ENCODE data around the gene ZNF804A. TPM values are rescaled to one million over a fixed set of nuclear protein-coding genes. Genes with fewer than 3 reads are reported as not detected.

The ZNF804A gene
- polyA plus RNA-seq, 3 donors: 0.83 to 3.7 (median 1.8) TPM

DNA sequence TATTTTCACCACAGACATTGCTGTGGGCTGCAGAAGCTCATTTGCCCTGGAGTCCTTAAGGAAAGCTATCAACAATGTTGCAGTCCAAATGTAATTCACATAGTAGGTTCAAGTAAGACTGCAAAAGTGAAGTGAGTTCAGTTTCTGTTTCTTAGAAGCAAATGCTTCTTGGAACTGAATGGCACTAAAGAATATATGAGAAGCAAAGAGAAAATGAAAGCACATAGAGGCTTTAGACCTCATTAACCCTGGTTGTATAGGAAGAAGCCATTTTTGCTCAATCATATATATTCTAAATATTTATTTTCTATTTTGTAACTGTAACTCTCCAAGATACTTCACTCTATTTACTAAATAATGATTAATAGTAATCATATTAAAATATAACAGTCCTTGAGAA is 292.0 kb downstream of the ZNF804A start:
- intact Hi-C loops (cut with micrococcal nuclease): no loop called here
- H2AFZ ChIP-seq (ENCODE audit: insufficient read depth, low read depth, low read length, poor library complexity, severe bottlenecking): no peak overlapping the region
- no peak overlapping the region for H3K27ac Mint-ChIP-seq
- H3K36me3 ChIP-seq (replicated peaks in 1 of 2; ENCODE audit: control insufficient read depth in 1 of 2, insufficient read depth in 2 of 2, low read length in 2 of 2): no peaks in the 10 kb centered on the region
- peaks cover 6 to 28% (median 14%) of the 10 kb centered on the region in 7 donors for H3K9me3 Mint-ChIP-seq
- no peak overlapping the region for H3K27ac ChIP-seq (ENCODE audit: low read depth in 1 of 2, low read length in 2 of 2)
- no peak overlapping the region for H3K4me2 ChIP-seq (replicated peaks; ENCODE audit: extremely low read depth, low read length, poor library complexity, severe bottlenecking)
- no peaks in the 10 kb centered on the region for H4K20me1 ChIP-seq (ENCODE audit: insufficient read depth, low read length)
- no peaks in the 10 kb centered on the region for H3K27me3 ChIP-seq (ENCODE audit: control insufficient read depth in 2 of 2, insufficient read depth in 2 of 2, low read length in 2 of 2)
- H3K4me3 ChIP-seq (replicated peaks in 1 of 3; ENCODE audit: low read depth in 2 of 3, low read length in 3 of 3): no peak overlapping the region
- no peaks in the 10 kb centered on the region for H3K4me1 ChIP-seq (ENCODE audit: control insufficient read depth in 1 of 2, insufficient read depth in 2 of 2, low read length in 2 of 2)
- no peaks in the 10 kb centered on the region for H3K27me3 Mint-ChIP-seq (ENCODE audit: low read depth in 3 of 3)
- peaks cover 18% of the 10 kb centered on the region in 2 donors for H3K9me3 ChIP-seq (replicated peaks in 1 of 2; ENCODE audit: control insufficient read depth in 1 of 2, insufficient read depth in 1 of 2, low read length in 2 of 2)
- no peak for DNase-seq
- no peaks in the 10 kb centered on the region for H3K36me3 Mint-ChIP-seq
- no peak overlapping the region for H3K4me3 Mint-ChIP-seq
- TF ChIP-seq, protein P1, sequence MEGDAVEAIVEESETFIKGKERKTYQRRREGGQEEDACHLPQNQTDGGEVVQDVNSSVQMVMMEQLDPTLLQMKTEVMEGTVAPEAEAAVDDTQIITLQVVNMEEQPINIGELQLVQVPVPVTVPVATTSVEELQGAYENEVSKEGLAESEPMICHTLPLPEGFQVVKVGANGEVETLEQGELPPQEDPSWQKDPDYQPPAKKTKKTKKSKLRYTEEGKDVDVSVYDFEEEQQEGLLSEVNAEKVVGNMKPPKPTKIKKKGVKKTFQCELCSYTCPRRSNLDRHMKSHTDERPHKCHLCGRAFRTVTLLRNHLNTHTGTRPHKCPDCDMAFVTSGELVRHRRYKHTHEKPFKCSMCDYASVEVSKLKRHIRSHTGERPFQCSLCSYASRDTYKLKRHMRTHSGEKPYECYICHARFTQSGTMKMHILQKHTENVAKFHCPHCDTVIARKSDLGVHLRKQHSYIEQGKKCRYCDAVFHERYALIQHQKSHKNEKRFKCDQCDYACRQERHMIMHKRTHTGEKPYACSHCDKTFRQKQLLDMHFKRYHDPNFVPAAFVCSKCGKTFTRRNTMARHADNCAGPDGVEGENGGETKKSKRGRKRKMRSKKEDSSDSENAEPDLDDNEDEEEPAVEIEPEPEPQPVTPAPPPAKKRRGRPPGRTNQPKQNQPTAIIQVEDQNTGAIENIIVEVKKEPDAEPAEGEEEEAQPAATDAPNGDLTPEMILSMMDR (IDR thresholded peaks at IDR 0.05): no peak
- no peaks in the 10 kb centered on the region for H3K79me2 ChIP-seq (ENCODE audit: insufficient read depth, low read length)
- no peaks in the 10 kb centered on the region for H3K4me1 Mint-ChIP-seq
- no peak overlapping the region for H3K9ac ChIP-seq (ENCODE audit: insufficient read depth, low read length, poor library complexity, severe bottlenecking)

DNA sequence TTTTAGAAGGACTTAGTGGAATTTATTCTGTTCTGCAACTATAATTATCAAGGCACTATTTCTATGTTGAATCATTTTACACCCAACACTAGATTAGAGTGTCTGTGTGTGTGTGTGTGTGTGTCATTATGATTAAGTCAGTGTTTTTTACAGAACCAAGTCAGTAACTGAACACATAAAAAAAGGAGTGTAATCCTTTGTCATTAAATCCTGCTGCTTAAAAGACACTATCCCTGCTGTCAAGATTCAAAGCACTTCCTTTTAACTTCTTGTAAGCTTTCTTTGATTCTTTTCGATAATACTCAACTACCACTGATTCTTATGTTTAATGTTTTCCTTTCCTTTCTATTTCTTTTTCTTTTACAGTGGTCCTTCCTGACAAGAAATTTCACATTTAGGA is 306.7 kb downstream of the ZNF804A start:
- Histone ChIP-seq H3K27me3 (ENCODE audit: control insufficient read depth in 2 of 2, insufficient read depth in 2 of 2, low read length in 2 of 2) (no peaks in the 10 kb centered on the region), H3K4me2 (replicated peaks; ENCODE audit: extremely low read depth, low read length, poor library complexity, severe bottlenecking) (no peak overlapping the region), H3K36me3 (replicated peaks in 1 of 2; ENCODE audit: control insufficient read depth in 1 of 2, insufficient read depth in 2 of 2, low read length in 2 of 2) (no peaks in the 10 kb centered on the region), H3K4me3 (replicated peaks in 1 of 3; ENCODE audit: low read depth in 2 of 3, low read length in 3 of 3) (no peak overlapping the region), H2AFZ (ENCODE audit: insufficient read depth, low read depth, low read length, poor library complexity, severe bottlenecking) (no peak overlapping the region), H3K9ac (ENCODE audit: insufficient read depth, low read length, poor library complexity, severe bottlenecking) (no peak overlapping the region), H3K9me3 (replicated peaks in 1 of 2; ENCODE audit: control insufficient read depth in 1 of 2, insufficient read depth in 1 of 2, low read length in 2 of 2) (no peaks in the 10 kb centered on the region), H3K79me2 (ENCODE audit: insufficient read depth, low read length) (no peaks in the 10 kb centered on the region), H3K27ac (ENCODE audit: low read depth in 1 of 2, low read length in 2 of 2) (no peak overlapping the region), H4K20me1 (ENCODE audit: insufficient read depth, low read length) (no peaks in the 10 kb centered on the region), H3K4me1 (ENCODE audit: control insufficient read depth in 1 of 2, insufficient read depth in 2 of 2, low read length in 2 of 2) (no peaks in the 10 kb centered on the region)
- WGBS (ENCODE audit: insufficient coverage): no CpG with 5 or more reads among the region's 1 CpG
- TF ChIP-seq, protein P1 (IDR thresholded peaks at IDR 0.05): no peak
- intact Hi-C loops (cut with micrococcal nuclease): no loop called here
- Mint-ChIP-seq H3K9me3 (peaks cover 0 to 4% (median 2%) of the 10 kb centered on the region in 7 donors), H3K4me1 (no peaks in the 10 kb centered on the region), H3K4me3 (no peak overlapping the region), H3K27ac (no peak overlapping the region), H3K36me3 (no peaks in the 10 kb centered on the region), H3K27me3 (ENCODE audit: low read depth in 3 of 3) (no peaks in the 10 kb centered on the region)
- DNase-seq: no peak

Data from CD14-positive monocyte (primary cell).